Immature natural killer cell (primary cell): ENCODE measurements around the gene NIPSNAP3A. TPM values are rescaled to one million over a fixed set of nuclear protein-coding genes. Genes with fewer than 3 reads are reported as not detected.

Experiments used
- DNase-seq, 3 donors: peaks; one replicate each; pipeline ENCODE4 v3.0.0; 2022; ENCODE audit warnings: mixed read lengths in 1 of 3
- H3K27ac Mint-ChIP-seq, 6 donors: one replicate each; pipeline ENCODE4 v1.8.0; 2020; ENCODE audit warnings: mixed read lengths in 6 of 6, mild to moderate bottlenecking in 5 of 6, inconsistent platforms in 4 of 6, moderate library complexity in 3 of 6
- H3K27me3 Mint-ChIP-seq, 3 donors: one replicate each; pipeline ENCODE4 v1.8.0; 2020 to 2021; ENCODE audit warnings: low read depth in 3 of 3, mild to moderate bottlenecking in 3 of 3, mixed read lengths in 3 of 3, moderate library complexity in 3 of 3, inconsistent platforms in 1 of 3
- H3K36me3 Mint-ChIP-seq, 3 donors: one replicate each; pipeline ENCODE4 v1.8.0; 2020; ENCODE audit warnings: mixed read lengths in 3 of 3, inconsistent platforms in 2 of 3, mild to moderate bottlenecking in 2 of 3
- H3K4me1 Mint-ChIP-seq, 2 donors: one replicate each; pipeline ENCODE4 v1.8.0; 2020; ENCODE audit warnings: inconsistent platforms in 2 of 2, mild to moderate bottlenecking in 2 of 2, mixed read lengths in 2 of 2, moderate library complexity in 1 of 2
- H3K4me3 Mint-ChIP-seq, 5 donors: one replicate each; pipeline ENCODE4 v1.8.0; 2020; ENCODE audit warnings: mild to moderate bottlenecking in 5 of 5, mixed read lengths in 5 of 5, inconsistent platforms in 3 of 5, moderate library complexity in 3 of 5
- H3K9me3 Mint-ChIP-seq, 6 donors: one replicate each; pipeline ENCODE4 v1.8.0; 2020; ENCODE audit warnings: mild to moderate bottlenecking in 6 of 6, mixed read lengths in 6 of 6, inconsistent platforms in 4 of 6, moderate library complexity in 3 of 6
- polyA plus RNA-seq, 3 donors: library from polyadenylated mRNA; unstranded; fragments of 300-500 nt; fragmentation: Illumina TruSeq; gene quantifications; one replicate each; pipeline ENCODE4 v1.2.3, GENCODE V29; 2021

The NIPSNAP3A gene
- polyA plus RNA-seq, 3 donors from 2014 or later = 28.2 to 58.0 (median 29.2) TPM

DNA sequence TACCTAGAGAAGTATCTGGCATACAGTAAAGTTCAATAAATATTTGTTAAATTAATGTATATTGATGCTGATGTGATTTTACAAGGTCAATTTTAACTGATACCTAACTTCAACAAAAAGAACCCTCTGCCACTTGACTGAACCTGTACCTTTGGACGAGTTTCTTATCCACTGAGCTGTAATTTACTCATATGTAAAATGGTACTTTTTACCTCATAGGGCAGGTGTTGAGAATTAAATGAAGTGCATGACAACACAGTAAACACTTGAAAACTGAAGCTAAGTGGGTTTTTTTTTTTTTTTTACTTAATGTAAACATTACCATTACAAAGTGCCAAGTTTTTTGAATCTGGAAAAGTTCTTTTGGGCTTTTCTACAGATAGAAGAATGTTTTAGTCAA, 31.9 kb downstream of the NIPSNAP3A start:
- Mint-ChIP-seq H3K27ac (no peak overlapping the region), H3K27me3 (peaks cover 0 to 1% (median 0%) of the 10 kb centered on the region in 3 donors), H3K36me3 (no peaks in the 10 kb centered on the region), H3K4me3 (no peak overlapping the region), H3K9me3 (no peaks in the 10 kb centered on the region), H3K4me1 (peaks cover 0 to 17% of the 10 kb centered on the region in 2 donors)
- no peak for DNase-seq

DNA sequence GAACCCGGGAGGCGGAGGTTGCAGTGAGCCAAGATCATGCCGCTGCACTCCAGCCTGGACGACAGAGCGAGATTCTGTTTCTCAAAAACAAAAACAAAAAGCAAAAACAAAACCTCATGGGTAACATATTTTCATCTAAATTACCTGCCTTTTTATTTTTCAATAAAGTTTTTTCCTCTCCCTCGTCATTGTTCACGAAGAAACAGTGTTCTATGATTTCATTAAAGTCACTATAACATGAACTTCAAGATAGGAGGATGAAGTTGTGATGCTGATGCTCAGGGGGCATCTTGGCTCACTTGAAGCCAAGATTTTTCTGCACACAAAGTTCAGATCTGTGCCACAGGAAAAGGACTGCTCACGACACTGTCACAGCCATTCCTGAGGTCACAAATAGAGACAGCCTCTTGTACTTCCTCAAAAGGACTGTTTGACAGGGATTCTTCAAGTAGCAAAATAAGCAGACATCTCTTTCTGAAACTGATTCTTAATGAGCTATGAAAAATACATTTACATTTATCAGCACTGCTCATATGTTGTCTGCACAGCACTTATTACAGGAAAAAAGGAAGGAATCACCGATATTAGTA, 32.6 kb downstream of the NIPSNAP3A start:
- Mint-ChIP-seq H3K27ac (no peak overlapping the region), H3K4me1 (peaks cover 0 to 18% of the 10 kb centered on the region in 2 donors), H3K4me3 (no peak overlapping the region), H3K36me3 (no peaks in the 10 kb centered on the region), H3K9me3 (no peaks in the 10 kb centered on the region), H3K27me3 (peaks cover 0 to 1% (median 0%) of the 10 kb centered on the region in 3 donors)
- DNase-seq = no peak

DNA sequence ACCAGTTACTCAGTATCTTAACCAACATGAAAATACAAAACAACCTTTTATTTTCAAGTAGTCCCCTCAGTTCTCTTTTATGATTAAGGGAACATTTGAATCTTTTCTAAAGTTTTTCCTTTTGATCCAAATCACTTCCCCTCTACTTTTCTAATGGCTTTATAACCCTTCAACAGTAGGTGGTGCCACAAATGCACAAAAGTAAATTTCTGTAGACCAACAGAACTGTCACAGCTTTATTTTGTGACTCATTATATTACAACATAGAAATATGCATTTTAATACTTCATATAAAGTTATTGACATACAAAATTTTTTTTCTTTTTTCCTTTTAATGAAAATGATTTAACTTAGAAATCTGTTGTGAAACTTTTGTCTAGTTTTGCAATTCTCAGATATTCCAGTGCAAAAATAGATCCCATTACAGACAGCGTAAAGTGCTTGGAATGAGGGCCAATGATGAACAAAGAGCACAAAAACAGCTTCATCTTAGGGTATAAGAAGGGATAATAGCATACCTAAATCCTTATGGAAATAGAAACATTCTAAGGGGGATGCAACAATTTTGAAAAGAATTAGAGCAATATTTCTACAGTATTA, 33.4 kb downstream of the NIPSNAP3A start:
- H3K36me3 Mint-ChIP-seq = no peaks in the 10 kb centered on the region
- H3K27me3 Mint-ChIP-seq = peaks cover 0 to 1% (median 0%) of the 10 kb centered on the region in 3 donors
- no peak overlapping the region for H3K27ac Mint-ChIP-seq
- H3K9me3 Mint-ChIP-seq = no peaks in the 10 kb centered on the region
- peaks cover 0 to 18% of the 10 kb centered on the region in 2 donors for H3K4me1 Mint-ChIP-seq
- no peak for DNase-seq
- no peak overlapping the region for H3K4me3 Mint-ChIP-seq

DNA sequence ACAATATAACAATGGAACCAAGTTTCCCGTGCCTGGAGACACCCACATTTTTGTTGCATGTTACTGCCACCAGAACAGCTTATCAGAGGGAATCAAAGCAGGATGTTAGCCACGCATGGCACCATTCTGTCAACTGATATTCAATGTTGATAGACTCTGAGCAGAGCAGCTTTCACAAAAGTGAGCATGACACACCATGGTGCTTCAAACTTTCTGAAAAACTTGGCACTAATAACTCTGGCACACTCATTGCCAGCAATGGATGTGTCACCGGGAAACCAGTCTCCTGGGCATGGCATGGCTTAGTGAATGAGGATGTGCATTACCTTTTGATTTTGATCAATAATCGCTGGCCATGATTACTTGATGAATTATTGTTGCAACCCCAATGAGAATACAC, 36.1 kb downstream of the NIPSNAP3A start:
- H3K4me1 Mint-ChIP-seq = peaks cover 0 to 18% of the 10 kb centered on the region in 2 donors
- DNase-seq = no peak
- peaks cover 0 to 2% (median 0%) of the 10 kb centered on the region in 3 donors for H3K27me3 Mint-ChIP-seq
- no peak overlapping the region for H3K4me3 Mint-ChIP-seq
- no peak overlapping the region for H3K27ac Mint-ChIP-seq
- H3K36me3 Mint-ChIP-seq = no peaks in the 10 kb centered on the region
- no peaks in the 10 kb centered on the region for H3K9me3 Mint-ChIP-seq

DNA sequence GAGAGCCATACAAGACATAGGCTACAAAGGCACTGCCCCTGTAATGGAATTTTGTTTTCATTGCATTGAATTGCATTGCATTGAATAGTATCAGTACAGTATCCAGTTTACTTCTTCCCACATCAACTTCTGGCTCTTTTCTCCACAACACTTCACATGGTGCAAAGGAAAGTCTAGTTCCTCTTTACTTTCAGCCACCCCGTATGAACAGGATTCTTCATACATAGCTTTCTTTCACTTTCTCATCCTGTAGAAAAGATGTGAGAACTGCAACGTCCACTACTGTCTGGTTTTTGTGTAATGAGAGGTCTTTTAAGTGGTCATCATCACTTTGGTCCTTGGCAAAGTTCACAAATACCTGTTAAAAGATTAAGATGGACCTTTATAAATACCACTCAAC, 36.6 kb downstream of the NIPSNAP3A start:
- no peaks in the 10 kb centered on the region for H3K9me3 Mint-ChIP-seq
- no peak overlapping the region for H3K4me3 Mint-ChIP-seq
- H3K27ac Mint-ChIP-seq = no peak overlapping the region
- H3K4me1 Mint-ChIP-seq = peaks cover 0 to 18% of the 10 kb centered on the region in 2 donors
- H3K27me3 Mint-ChIP-seq = peaks cover 0 to 2% (median 0%) of the 10 kb centered on the region in 3 donors
- H3K36me3 Mint-ChIP-seq = no peaks in the 10 kb centered on the region
- DNase-seq = no peak

DNA sequence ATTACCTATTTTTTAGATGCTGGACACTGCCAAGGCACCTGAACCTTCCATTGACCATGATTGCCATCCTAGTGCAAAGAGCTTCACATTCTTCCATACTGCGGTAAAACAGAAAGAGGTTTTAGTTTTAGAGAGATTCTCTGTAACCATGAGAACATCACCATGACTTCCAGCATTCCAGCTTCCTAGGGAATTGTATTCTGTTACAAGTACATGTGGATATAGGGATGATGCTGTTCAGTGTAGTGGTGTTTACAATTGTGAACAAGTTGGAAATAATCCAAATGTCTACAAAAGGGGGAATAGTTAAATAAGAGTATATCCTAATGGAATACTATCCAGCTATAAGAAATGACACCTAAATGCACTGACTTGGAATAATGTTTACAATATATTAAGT, 38.8 kb downstream of the NIPSNAP3A start:
- Mint-ChIP-seq H3K4me1 (peaks cover 0 to 18% of the 10 kb centered on the region in 2 donors), H3K9me3 (no peaks in the 10 kb centered on the region), H3K36me3 (no peaks in the 10 kb centered on the region), H3K4me3 (no peak overlapping the region), H3K27ac (no peak overlapping the region), H3K27me3 (peaks cover 0 to 2% (median 0%) of the 10 kb centered on the region in 3 donors)
- DNase-seq = no peak

DNA sequence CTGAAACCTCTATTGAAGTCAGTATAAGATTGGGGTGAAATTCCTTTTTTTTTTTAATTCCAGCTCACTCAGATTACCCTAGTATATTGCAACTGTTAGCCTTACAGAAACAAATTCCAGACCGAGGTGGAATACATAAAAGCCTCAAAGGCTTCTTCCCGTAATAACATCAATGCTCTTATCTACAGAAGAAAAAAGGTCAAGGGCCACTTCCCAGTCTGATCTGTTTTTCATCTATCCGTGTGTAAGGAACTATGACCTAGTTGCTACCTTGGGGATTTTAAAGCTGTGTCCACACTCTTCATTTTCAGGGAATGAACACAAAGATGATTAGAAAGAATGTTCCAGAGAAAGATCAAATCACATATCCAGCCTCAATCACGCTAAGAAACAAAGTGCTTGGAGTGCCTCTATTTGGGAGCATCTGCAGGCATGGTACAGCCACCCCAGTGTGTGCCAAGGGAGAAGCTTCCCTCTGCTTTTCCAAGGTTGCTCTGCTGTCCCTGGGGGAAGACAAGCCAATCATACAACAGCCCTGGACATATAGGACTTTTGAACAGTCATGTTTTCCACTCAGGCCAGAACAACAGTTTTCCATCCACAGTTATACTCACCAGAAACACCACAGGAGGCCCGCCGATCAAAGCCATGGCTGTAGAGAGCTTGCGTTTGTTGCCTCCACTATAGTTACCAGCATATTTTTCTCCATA, 40.0 kb downstream of the NIPSNAP3A start:
- Mint-ChIP-seq H3K36me3 (no peaks in the 10 kb centered on the region), H3K27ac (no peak overlapping the region)

DNA sequence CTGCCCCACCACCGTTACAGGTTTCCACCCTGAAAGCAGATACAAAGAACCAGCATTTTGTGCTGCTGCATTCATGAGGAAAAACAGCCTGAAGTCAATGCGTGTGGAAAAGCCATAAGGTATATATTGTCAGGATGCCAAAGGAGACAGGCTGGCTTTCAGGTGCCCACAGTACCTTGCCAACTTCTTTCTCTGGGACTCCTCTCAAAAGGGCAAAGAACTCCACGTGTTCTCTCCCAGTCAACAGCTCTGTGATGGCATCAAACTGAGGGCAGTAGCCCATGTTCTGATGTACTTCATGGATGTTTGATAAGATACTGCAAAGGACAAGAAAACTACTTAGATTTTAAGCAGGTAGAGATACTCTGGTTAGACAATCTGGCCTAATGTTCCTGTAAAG, 40.8 kb downstream of the NIPSNAP3A start:
- no peaks in the 10 kb centered on the region for H3K9me3 Mint-ChIP-seq
- no peaks in the 10 kb centered on the region for H3K36me3 Mint-ChIP-seq
- H3K27ac Mint-ChIP-seq = no peak overlapping the region
- DNase-seq = no peak
- H3K4me1 Mint-ChIP-seq = peaks cover 0 to 12% of the 10 kb centered on the region in 2 donors
- peaks cover 0 to 2% (median 1%) of the 10 kb centered on the region in 3 donors for H3K27me3 Mint-ChIP-seq
- H3K4me3 Mint-ChIP-seq = no peak overlapping the region

More for the DNA sequence above, 40.0 kb downstream of the NIPSNAP3A start:
- H3K4me3 Mint-ChIP-seq = no peak overlapping the region
- no peak for DNase-seq
- no peaks in the 10 kb centered on the region for H3K9me3 Mint-ChIP-seq
- H3K4me1 Mint-ChIP-seq = peaks cover 0 to 18% of the 10 kb centered on the region in 2 donors
- H3K27me3 Mint-ChIP-seq = peaks cover 0 to 2% (median 0%) of the 10 kb centered on the region in 3 donors

DNA sequence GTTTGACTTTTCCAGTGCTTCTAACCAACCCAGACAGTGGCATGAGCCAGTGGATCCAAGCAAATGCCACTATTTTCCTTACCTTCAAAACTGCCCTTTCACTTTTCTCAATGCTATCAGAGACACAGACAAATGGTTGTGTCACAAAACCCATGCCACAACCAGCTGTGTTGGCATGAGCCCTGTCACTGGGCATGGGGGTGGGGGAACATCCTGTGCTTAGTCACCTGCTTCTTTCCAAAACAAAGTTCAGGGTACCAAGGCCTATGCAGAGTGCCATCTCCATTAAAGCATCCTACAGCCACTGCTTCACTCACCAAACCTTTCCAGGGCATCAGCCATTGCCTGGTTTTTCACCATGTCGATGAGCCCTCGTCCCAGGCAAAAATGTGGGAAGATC, 46.6 kb downstream of the NIPSNAP3A start:
- no peak overlapping the region for H3K4me3 Mint-ChIP-seq
- no peaks in the 10 kb centered on the region for H3K4me1 Mint-ChIP-seq
- no peaks in the 10 kb centered on the region for H3K36me3 Mint-ChIP-seq
- no peaks in the 10 kb centered on the region for H3K9me3 Mint-ChIP-seq
- no peak for DNase-seq
- H3K27ac Mint-ChIP-seq = no peak overlapping the region
- peaks cover 0 to 2% (median 2%) of the 10 kb centered on the region in 3 donors for H3K27me3 Mint-ChIP-seq

DNA sequence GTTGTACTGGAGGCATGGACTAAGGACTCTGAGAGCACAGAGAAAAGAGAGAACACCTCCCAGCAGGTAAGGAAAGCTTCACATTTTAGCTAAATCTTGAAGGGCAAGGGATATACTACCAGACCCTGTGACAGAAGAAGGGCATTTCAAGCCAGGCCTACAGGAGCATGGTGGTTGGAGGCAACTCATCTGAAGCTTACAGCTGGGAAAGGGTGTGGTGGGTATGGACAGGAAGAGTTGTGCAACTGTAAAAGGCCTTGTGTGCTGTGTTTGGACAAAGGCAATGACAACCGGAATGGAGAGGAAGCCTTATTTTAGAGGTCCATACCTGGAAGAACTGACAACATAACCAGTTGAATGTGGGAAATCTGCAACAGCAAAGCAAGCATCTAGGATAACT, 47.6 kb downstream of the NIPSNAP3A start:
- Mint-ChIP-seq H3K4me3 (no peak overlapping the region), H3K9me3 (no peaks in the 10 kb centered on the region), H3K27ac (no peak overlapping the region), H3K4me1 (no peaks in the 10 kb centered on the region), H3K27me3 (peaks cover 0 to 2% (median 2%) of the 10 kb centered on the region in 3 donors), H3K36me3 (no peaks in the 10 kb centered on the region)
- no peak for DNase-seq

DNA sequence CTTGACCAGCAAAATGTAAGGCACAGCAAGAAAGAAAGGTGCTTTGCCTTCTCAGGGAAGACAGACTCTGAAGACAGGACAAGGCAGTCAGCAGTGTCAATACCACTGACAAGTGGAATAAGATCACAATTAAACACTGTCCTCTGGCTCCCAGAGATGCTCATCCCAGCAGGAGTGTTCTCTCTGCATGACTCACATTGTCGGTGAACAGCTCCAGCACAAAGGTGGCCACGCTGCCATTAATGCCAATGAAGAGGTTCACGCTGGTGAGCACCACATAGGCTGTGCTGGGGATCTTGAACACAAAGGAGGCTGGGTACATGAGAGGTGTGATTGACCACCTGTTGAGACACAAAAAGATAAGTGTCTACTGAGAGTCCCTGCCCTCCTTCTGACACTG, 48.4 kb downstream of the NIPSNAP3A start:
- DNase-seq = no peak
- Mint-ChIP-seq H3K4me1 (no peaks in the 10 kb centered on the region), H3K27me3 (peaks cover 0 to 2% (median 2%) of the 10 kb centered on the region in 3 donors), H3K36me3 (no peaks in the 10 kb centered on the region), H3K4me3 (no peak overlapping the region), H3K27ac (no peak overlapping the region), H3K9me3 (no peaks in the 10 kb centered on the region)

DNA sequence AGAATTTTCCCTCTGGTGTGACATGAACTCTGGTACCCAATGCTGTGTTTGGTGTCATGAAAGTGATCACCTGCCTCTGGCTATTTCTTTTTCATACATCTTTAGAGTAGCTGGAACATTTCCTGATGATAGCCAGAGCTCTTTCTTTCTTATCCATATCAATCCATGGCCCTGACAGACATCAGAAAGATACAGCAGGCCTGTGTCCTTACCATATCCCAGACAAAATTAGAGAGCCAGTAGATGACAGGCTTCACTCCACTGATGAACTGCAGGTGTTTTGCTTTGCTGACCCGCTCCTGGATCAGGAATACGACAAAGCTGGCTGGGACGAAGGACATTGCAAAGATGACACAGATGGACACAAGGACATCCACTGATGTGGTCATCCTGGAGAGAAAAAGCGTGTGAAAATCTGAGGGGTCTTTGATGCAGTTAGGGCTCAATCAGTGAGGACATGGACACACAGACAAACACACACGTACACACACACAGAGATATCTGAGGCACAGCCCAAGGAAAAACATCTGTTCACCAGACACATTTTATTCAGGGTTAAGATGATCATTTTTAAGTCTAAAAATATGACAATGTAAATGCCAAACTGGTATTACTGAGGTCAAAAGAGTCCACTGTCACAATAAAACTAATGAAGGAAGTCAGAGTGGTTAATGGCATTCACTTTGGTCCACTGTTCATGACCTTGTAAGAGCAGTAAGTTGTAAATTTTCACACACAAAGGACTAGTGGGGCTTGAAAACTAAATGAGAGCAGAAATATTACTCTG, 50.9 kb downstream of the NIPSNAP3A start:
- Mint-ChIP-seq H3K27ac (no peak overlapping the region), H3K36me3 (no peaks in the 10 kb centered on the region), H3K27me3 (peaks cover 0 to 2% (median 0%) of the 10 kb centered on the region in 3 donors)

DNA sequence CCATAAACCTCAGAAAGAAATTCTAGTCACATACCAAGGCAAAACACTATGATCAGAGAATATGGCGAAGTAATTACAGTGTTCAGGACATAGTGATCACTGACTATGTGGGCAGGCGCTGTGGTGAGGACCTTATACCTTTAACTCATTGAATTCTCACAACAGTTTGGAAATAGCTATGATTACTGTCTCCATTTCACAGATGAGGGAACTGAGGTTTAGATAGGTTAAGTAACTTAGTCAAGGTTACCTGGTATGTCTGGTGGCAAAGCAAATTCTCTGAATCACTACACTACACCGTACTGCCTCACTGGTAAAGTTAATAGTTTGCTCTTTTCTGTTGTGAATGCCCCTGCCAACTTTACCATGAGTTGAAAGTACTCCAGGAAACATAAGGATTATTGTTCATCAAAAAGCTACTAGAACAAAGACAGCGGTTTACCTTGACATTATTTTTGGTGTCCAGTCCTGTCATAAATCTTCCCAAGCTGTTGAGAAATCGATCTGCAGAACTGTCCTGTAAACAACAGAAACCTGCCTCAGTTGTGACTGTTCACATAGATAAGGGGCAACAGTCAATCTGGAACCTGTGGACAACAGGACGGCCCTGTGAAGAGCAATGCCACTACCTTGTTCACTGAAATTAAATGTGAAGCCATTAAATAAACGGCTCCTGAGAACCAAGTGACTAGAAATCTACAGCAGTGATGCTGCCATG, 52.7 kb downstream of the NIPSNAP3A start:
- Mint-ChIP-seq H3K36me3 (no peaks in the 10 kb centered on the region), H3K27me3 (peaks cover 0 to 2% (median 0%) of the 10 kb centered on the region in 3 donors), H3K4me1 (no peaks in the 10 kb centered on the region), H3K9me3 (no peaks in the 10 kb centered on the region), H3K27ac (no peak overlapping the region), H3K4me3 (no peak overlapping the region)
- no peak for DNase-seq

More for the DNA sequence above, 50.9 kb downstream of the NIPSNAP3A start:
- no peak for DNase-seq
- Mint-ChIP-seq H3K9me3 (no peaks in the 10 kb centered on the region), H3K4me3 (no peak overlapping the region), H3K4me1 (no peaks in the 10 kb centered on the region)
